Measurements from ENCODE around the gene CFAP126.

DNA sequence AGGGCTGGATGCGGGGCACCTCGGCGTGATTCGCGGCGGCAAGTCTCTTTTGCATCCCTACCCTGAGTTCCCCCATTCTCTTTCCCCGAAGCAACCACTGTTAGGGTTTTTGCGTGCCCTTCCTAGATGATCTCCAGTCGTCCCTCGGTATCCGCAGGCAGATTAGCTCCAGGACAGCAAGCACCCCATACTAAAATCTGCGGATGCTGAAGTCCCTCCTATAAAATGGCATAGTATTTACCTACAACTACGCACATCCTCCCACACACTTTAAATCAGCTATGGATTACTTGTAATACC lies 22.8 kb upstream of the CFAP126 start:
- no peak for TF ChIP-seq SMAD9 (CRISPR knock-in tag; IDR thresholded peaks at IDR 0.05)
- no peak for TF ChIP-seq MAZ (IDR thresholded peaks at IDR 0.05; ENCODE audit: borderline replicate concordance, low read depth, low read length)
- no peak for TF ChIP-seq MAZ (CRISPR knock-in tag; IDR thresholded peaks at IDR 0.05; ENCODE audit: low read depth)
- TF ChIP-seq SP2 (CRISPR knock-in tag; IDR thresholded peaks at IDR 0.05), result no peak
- TF ChIP-seq SIN3A (IDR thresholded peaks at IDR 0.05; ENCODE audit: borderline replicate concordance, low read depth, low read length), result no peak; the same call in 1 of the 2 replicates
- TF ChIP-seq, protein P1, sequence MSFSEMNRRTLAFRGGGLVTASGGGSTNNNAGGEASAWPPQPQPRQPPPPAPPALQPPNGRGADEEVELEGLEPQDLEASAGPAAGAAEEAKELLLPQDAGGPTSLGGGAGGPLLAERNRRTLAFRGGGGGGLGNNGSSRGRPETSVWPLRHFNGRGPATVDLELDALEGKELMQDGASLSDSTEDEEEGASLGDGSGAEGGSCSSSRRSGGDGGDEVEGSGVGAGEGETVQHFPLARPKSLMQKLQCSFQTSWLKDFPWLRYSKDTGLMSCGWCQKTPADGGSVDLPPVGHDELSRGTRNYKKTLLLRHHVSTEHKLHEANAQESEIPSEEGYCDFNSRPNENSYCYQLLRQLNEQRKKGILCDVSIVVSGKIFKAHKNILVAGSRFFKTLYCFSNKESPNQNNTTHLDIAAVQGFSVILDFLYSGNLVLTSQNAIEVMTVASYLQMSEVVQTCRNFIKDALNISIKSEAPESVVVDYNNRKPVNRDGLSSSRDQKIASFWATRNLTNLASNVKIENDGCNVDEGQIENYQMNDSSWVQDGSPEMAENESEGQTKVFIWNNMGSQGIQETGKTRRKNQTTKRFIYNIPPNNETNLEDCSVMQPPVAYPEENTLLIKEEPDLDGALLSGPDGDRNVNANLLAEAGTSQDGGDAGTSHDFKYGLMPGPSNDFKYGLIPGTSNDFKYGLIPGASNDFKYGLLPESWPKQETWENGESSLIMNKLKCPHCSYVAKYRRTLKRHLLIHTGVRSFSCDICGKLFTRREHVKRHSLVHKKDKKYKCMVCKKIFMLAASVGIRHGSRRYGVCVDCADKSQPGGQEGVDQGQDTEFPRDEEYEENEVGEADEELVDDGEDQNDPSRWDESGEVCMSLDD (CRISPR knock-in tag; IDR thresholded peaks at IDR 0.05; ENCODE audit: borderline replicate concordance), result no peak
- TF ChIP-seq, protein P2, sequence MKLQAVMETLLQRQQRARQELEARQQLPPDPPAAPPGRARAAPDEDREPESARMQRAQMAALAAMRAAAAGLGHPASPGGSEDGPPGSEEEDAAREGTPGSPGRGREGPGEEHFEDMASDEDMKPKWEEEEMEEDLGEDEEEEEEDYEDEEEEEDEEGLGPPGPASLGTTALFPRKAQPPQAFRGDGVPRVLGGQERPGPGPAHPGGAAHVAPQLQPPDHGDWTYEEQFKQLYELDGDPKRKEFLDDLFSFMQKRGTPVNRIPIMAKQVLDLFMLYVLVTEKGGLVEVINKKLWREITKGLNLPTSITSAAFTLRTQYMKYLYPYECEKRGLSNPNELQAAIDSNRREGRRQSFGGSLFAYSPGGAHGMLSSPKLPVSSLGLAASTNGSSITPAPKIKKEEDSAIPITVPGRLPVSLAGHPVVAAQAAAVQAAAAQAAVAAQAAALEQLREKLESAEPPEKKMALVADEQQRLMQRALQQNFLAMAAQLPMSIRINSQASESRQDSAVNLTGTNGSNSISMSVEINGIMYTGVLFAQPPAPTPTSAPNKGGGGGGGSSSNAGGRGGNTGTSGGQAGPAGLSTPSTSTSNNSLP (IDR thresholded peaks at IDR 0.05; ENCODE audit: low read depth, low read length), result no peak
- TF ChIP-seq ZFX (CRISPR knock-in tag; IDR thresholded peaks at IDR 0.05; ENCODE audit: low read depth), result peak; percentile 16; the same call in 1 of the 2 replicates
- no peak for TF ChIP-seq POLR2AphosphoS5 (IDR thresholded peaks at IDR 0.05; ENCODE audit: low read depth, low read length)
- TF ChIP-seq SRSF9 (IDR thresholded peaks at IDR 0.05; ENCODE audit: borderline replicate concordance, insufficient read depth, low read depth, low read length, poor library complexity, severe bottlenecking), result no peak

Measured in HepG2 (cell line).